Renal cortical epithelial cell (primary cell): ENCODE data around the gene SAP30BP. TPM values are rescaled to one million over a fixed set of nuclear protein-coding genes. Genes with fewer than 3 reads are reported as not detected.
A peak's percentile ranks its signal among the peaks of the same experiment; 100 is the strongest.

Experiments
- DNase-seq: peaks from one replicate; pipeline ENCODE4 v3.0.0-alpha.2; 2011; ENCODE audit warnings: low read depth
- total RNA-seq: library from RNA; depleted of rRNA; stranded (reverse); fragments of >200 nt; gene quantifications from 2 replicates; pipeline ENCODE4 v1.2.3, GENCODE V29; 2014

Gene SAP30BP
- total RNA-seq, 1 donor from 2014 or later = 55.6 TPM

DNA sequence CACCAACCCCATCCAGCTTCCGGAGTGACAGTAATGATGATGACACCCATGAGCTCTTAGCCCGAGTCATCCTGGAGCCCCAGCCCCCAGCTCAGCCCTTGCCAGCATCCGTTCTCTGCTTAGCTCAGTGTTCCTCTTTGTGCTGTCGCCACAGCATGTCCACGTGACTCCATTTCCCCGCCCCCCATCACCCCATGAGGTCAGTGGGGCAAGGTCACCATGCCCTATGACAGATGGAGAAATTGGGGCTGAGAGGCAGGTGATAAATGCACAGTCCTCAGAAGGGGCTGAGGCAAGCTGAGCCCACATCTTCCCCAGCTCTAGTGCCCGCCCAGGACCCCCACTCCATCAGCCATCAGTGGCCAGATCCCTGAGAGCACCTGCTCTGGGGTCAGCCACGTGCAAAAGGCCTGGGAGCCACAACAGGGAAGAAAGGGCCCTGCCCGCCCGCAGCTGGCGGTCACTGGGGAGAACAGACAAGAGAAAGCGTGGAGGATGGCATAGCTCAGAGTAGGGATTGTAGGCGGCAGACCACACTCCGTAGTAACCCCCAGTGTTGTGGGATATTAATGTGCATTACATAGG lies 71.2 kb downstream of the SAP30BP start:
- no peak for DNase-seq

DNA sequence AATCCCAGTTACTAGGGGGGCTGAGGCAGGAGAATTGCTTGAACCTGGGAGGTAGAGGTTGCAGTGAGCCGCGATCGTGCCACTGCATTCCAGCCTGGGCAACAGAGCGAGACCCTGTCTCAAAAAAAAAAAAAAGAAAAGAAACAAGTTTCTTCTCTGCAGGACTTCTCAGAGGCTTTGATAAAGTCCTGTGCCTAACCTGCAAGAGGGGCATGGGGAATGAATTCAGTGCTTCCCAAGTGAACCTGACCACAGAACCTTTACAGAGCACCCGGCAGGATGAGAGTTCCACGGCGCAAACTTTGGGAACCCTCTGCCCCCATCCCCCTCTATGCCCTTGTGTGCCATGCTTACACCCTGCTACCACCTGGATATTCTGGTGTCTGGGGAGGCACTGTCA lies 72.0 kb downstream of the SAP30BP start:
- no peak for DNase-seq

DNA sequence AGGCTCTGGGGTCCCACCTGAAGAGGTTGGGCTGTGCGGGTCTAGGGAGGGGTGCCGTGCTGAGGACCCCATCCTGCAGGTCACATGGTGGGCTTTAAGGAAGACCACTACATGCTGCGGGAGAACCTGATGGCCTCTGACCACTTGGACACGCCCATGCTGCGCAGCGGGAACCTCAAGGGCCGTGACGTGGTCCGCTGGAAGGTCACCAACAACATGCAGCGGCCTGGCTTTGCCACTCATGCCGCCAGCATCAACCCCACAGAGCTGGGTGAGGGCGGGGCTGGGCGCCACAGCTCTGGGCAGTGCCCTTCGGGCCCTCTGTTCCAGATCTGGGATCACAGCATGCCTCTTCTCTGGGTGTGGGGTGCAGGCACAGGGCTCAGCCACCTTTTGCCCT lies 72.7 kb downstream of the SAP30BP start:
- DNase-seq = no peak

DNA sequence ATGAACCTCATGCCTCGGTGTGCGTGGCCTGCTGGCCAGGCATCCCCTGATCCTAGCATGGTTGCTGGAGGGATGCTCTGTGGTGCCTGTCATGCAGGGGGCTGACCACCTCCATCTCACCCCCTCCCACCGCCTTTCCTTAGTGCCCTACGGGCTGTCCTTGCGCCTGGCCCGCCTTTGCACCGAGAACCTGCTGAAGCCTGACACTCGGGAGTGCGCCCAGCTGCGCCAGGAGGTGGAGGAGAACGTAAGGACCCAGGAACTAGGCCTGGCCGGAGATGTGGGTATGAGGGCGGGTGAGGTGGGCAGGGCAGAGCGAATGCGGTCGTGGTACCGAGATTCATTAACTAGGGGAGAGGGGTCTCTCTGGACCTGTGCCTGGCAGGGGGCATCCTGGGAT lies 73.1 kb downstream of the SAP30BP start:
- no peak for DNase-seq

DNA sequence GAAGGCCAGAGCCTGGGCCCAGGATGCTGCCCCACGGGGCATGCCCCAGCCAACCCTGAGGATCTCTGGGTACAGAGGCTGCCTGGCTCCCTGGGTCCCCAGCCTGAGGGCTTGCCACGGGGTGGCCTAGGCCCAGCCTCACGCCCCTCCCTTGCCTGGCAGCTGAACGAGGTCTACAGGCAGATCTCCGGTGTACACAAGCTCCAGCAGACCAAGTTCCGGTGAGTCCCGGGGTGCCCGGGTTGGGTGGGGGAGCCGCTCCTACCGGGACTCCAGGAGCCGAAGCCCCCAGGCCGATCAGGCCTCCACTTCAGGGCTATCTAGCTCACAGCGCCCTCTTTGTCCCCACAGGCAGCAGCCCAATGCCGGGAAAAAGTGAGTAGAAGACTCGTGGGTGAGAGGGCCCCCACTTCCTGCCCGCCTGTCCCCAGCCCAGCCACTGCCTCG lies 73.5 kb downstream of the SAP30BP start:
- DNase-seq = no peak

DNA sequence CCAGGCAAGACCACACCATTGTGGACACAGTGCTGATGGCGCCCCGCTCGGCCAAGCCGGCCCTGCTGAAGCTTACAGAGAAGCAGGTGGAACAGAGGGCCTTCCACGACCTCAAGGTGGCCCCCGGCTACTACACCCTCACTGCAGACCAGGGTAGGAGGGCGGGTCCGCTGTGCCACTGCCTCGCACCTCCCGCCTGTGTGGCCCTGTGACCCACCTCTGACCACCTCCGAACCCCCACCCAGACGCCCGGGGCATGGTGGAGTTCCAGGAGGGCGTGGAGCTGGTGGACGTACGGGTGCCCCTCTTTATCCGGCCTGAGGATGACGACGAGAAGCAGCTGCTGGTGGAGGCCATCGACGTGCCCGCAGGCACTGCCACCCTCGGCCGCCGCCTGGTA lies 75.2 kb downstream of the SAP30BP start:
- no peak for DNase-seq

DNA sequence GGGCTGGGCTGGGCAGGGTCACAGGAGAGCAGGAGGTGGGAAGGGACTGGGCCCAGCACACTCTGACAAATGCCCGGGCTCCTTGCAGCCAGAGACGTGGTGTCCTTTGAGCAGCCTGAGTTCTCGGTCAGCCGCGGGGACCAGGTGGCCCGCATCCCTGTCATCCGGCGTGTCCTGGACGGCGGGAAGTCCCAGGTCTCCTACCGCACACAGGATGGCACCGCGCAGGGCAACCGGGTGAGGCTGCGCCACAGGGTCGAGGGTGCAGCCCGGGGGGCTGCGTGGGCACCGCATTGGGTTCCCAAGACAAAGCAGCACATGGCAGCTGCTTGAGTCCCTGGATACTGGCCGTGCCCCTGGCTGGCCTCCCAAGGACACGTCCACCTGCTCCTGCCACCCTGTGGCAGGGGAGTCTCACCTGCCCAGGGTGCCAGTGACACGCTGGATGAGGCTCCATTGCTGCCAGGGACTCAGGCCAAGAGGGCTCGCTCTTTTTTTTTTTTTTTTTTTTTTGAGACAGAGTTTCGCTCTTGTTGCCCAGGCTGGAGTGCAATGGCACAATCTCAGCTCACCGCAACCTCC lies 76.6 kb downstream of the SAP30BP start:
- no peak for DNase-seq

DNA sequence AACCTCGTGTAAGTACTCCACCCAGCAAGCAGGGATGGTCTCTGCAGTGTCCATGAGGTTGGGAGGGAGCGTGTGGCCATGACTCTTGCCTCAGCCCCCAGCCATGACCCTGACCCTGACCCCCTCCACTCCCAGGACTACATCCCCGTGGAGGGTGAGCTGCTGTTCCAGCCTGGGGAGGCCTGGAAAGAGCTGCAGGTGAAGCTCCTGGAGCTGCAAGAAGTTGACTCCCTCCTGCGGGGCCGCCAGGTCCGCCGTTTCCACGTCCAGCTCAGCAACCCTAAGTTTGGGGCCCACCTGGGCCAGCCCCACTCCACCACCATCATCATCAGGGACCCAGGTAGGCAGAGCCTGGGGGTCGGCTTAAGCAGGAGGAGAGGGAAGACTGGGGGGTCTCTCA lies 81.6 kb downstream of the SAP30BP start:
- no peak for DNase-seq

DNA sequence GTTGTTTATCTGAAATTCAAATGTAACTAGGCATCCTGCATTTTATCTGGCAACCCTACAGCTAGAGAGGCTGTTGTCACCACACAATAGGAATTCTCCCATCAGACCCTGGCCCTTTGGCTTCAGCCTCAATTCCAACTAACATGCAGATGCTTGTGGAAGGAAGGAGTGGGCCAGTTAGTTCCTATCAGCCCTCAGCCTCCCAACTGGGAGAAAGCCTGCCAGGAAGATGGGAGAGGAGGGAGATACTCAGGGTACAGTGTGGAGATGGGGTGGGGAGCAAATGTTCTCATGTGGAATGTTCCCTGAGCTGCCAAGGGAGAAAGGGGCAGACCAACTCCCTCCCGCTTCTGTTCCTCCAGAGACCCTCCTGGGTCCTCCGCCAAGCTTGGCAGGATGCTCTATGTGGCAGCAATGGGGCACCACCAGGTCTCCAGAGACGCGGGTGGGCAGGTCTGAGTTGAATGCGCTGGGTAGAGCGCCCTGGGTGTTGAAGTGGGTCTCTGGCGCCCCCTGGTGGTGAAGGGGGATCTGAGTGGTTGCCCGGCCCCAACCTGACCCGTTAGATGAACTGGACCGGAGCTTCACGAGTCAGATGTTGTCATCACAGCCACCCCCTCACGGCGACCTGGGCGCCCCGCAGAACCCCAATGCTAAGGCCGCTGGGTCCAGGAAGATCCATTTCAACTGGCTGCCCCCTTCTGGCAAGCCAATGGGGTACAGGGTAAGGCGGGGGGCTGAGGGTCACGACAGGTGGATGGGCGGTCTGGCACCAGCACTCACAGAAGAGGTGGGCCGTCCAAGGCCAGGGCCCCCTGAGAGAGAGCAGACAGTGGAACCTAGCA lies 82.6 kb downstream of the SAP30BP start:
- DNase-seq = peak; percentile 33

DNA sequence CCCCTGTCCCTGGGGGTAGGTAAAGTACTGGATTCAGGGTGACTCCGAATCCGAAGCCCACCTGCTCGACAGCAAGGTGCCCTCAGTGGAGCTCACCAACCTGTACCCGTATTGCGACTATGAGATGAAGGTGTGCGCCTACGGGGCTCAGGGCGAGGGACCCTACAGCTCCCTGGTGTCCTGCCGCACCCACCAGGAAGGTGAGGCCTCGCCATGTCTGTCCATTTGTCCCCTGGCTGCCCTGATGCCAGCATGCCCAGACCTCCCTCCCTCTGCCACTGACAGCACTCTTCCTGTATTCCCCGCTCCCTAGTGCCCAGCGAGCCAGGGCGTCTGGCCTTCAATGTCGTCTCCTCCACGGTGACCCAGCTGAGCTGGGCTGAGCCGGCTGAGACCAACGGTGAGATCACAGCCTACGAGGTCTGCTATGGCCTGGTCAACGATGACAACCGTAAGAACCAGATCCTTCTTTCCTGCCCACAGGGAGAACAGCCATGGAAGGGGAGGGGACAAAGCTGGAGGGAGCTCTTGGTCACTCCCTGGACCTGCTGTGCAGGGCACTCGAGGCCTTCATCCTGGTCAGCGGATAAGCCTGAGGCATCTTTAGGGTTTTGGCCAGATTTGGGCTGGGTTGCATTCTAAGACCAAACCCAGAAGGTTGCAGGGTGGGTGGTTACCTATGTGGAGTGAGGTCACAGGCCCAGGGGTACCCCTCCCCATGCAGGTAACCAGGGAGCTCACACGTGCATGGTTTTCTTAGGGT lies 83.7 kb downstream of the SAP30BP start:
- no peak for DNase-seq

DNA sequence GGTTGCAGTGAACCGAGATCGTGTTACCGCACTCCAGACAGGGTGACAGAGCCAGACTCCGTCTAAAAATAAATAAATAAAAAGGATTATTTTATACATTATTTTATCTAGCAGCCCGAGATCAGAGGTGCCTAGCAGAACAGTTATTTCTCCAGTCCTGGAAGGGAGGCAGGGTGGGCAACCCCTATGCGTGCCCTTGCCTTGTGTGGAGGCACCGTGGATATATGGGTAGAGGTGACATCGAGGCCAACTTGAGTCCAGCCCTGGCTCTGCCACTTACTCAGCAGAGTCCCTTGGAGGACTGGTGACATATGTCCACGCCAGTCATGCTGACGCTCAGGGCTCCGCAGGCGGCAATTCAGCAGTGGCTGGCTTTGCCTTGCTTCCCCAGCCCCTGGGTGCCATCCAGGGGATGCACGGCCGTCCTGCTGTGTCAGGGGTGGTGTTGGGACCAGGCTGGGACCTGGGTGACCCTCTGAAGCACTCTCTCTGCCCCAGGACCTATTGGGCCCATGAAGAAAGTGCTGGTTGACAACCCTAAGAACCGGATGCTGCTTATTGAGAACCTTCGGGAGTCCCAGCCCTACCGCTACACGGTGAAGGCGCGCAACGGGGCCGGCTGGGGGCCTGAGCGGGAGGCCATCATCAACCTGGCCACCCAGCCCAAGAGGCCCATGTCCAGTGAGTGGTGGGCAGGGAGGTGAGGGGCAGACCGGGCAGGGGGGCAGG lies 84.7 kb downstream of the SAP30BP start:
- DNase-seq = no peak

DNA sequence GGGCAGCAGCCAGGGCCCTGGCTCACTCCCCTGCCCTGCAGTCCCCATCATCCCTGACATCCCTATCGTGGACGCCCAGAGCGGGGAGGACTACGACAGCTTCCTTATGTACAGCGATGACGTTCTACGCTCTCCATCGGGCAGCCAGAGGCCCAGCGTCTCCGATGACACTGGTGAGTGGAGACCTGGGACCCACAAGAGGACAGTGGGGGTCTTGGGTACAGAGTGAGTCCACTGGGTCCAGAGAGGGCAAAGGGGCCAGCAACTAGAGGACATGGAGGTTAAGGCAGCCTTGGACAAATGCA lies 85.2 kb downstream of the SAP30BP start:
- DNase-seq = no peak

DNA sequence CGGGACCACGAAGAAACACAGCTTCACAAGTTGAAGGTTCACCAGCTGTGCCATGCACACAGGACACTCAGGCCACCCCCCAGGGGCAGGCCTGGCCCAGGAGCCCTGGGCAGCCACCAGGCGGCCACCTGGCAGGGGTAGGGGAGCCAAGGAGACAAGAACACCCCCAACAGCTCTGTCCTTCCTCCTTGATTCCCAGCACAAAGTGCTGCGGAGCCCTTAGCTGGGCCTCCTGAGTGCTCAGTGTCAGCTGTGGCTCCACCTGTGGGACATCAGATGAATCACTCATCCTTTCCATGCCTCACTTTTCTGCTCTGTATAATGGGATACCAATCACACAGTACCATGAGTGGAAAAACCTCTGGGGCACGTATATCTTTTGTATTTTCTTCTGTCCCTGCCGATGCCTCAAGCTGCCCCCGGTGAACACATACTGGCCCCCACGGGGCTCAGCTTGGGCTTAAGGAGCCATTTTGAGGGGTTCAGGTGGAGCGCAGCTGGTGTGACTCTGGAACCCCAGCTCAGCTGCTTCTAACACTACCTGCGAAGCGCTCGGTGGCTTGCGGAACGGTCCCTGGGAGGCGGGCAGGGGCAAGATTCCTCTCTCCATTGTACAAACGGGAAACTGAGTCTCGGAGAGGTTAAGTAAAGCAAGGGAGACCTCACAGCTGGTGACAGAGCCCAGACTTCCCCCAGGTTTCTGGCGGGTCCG lies 85.8 kb downstream of the SAP30BP start:
- DNase-seq = no peak

DNA sequence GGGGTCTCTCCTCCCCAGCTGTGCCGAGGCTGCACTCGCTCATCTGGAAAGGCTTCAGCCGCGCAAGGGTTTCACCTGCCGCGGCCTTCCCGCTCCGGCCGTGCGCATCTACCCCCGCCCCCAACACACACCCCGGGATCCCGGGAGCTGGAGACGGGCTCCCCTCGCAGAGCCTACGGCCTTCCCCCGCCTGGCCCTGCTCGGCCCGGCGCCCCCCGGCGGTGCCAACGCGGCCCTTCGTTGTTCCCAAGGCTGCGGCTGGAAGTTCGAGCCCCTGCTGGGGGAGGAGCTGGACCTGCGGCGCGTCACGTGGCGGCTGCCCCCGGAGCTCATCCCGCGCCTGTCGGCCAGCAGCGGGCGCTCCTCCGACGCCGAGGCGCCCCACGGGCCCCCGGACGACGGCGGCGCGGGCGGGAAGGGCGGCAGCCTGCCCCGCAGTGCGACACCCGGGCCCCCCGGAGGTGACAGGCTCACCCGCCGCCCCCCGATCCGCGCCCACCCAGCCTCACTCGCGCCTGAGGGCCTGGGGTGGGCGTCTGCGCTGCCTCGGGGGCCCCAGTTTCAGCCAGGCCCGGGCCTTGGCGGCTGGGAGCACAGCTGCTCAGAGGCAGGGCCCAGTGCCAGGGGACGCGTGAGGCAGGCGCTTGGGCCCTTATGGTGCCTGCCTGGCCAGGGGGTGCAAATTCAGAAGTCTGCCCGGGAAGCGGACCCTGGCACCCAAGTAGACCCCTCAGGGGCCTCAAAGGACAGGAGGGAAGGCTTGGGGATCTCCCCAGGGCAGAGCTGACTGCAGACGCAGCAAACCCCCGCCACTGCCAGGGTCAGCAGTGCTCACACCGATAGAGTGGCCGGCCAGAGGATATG lies 86.6 kb downstream of the SAP30BP start:
- no peak for DNase-seq

DNA sequence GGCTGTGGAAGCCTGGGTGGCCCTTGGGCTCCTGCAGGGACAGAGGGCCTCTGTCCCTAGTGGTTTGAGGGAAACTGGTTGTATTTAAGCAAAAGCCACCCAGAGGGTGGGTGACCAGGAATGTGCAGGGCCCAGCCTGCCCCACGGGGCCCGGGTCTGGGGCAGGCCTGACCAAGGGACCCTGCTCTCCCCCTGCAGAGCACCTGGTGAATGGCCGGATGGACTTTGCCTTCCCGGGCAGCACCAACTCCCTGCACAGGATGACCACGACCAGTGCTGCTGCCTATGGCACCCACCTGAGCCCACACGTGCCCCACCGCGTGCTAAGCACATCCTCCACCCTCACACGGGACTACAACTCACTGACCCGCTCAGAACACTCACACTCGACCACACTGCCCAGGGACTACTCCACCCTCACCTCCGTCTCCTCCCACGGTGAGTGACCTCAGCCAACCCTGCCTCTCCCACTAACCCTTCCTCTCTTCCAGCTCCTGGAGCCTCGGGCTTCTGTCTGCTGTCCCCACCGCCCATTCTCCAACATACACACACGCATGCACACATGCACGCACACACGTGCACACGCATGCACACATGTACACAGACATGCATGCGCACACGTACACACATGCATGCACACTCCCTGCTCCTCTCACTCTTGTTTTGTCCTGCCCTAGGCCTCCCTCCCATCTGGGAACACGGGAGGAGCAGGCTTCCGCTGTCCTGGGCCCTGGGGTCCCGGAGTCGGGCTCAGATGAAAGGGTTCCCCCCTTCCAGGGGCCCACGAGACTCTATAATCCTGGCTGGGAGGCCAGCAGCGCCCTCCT lies 87.5 kb downstream of the SAP30BP start:
- DNase-seq = no peak

DNA sequence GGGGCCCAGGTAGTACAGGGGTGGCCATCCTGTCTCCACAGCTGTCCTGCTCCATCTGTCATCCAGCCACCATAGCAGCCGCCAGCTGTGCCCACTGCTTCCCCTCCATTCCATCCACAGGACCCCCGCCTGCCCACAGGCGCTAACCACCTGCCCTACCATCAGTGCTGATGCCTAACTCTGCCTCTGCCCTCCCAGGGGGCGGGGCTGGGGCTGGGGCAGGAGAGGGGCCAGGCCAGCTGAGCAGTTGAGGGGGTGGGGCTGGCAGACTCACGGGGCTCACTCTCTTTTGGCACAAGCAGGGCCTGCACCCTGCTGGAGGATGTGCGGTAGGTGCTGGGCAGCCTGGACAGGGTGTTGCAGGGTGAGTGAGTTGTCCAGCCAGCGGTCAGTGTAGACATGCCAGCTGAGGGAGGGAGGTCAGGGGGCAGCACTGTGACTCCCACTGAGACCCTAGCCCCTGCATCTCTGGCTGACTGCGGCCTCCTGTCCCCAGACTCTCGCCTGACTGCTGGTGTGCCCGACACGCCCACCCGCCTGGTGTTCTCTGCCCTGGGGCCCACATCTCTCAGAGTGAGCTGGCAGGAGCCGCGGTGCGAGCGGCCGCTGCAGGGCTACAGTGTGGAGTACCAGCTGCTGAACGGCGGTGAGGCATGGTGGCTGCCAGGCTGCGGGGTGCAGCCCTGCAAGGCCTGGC lies 88.2 kb downstream of the SAP30BP start:
- DNase-seq = no peak

DNA sequence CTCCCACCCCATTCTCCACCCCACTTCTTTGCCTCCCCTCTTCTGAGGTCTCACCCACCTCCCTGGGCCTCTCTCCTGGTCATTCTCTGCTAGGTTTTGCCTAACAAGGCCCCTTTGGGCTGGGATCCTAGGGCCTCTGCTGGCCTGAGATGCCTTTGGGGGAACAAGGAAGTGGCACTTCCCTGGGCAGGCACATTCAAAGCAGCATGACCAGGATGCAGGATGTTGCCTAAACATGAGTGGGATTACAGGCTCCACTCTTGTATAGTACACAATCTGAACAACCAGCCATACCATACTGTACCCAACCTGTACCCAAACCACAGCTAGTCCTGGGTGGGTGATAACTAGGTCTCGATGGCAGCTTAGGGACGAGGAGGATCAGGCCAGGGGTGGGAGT lies 88.9 kb downstream of the SAP30BP start:
- no peak for DNase-seq

DNA sequence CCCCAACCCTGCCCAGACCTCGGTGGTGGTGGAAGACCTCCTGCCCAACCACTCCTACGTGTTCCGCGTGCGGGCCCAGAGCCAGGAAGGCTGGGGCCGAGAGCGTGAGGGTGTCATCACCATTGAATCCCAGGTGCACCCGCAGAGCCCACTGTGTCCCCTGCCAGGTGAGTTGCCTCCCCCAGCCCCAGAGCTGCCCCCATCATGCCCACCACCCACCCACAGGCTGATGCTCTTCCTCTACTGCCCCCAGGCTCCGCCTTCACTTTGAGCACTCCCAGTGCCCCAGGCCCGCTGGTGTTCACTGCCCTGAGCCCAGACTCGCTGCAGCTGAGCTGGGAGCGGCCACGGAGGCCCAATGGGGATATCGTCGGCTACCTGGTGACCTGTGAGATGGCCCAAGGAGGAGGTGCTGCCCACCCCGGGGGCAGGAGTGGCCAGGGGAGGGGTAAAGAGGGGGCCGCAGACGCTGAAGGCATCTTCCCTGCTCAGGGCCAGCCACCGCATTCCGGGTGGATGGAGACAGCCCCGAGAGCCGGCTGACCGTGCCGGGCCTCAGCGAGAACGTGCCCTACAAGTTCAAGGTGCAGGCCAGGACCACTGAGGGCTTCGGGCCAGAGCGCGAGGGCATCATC lies 89.4 kb downstream of the SAP30BP start:
- DNase-seq = no peak
